Measurements from ENCODE around the gene TFCP2.
"Not testable (repeated sequence)": the region's sequence is repeated elsewhere in the genome, so short reads cannot be mapped to it uniquely, and the experiment has no call there.

TFCP2 gene

GRCh38 chr12:51080136-51080535 lies 92.8 kb downstream of the TFCP2 start:
- no peak for DNase-seq (ENCODE audit: low read depth)

- DNase-seq (ENCODE audit: low read depth): not testable (repeated sequence)
Observed at GRCh38 chr12:51078866-51079265, 94.1 kb downstream of the TFCP2 start.

- DNase-seq (ENCODE audit: low read depth): not testable (repeated sequence)
Observed at GRCh38 chr12:51078346-51078745, 94.6 kb downstream of the TFCP2 start.

- no peak for DNase-seq (ENCODE audit: low read depth)
Observed at GRCh38 chr12:51077930-51078329, 95.0 kb downstream of the TFCP2 start.

- DNase-seq (ENCODE audit: low read depth): no peak
Observed at GRCh38 chr12:51076236-51076930, 96.6 kb downstream of the TFCP2 start.

GRCh38 chr12:51075390-51075789 lies 97.5 kb downstream of the TFCP2 start:
- no peak for DNase-seq (ENCODE audit: low read depth)

- DNase-seq (ENCODE audit: low read depth): no peak
Observed at GRCh38 chr12:51071663-51072062, 101.3 kb downstream of the TFCP2 start.

- no peak for DNase-seq (ENCODE audit: low read depth)
Observed at GRCh38 chr12:51070004-51070403, 102.9 kb downstream of the TFCP2 start.

GRCh38 chr12:51067771-51068170 lies 105.2 kb downstream of the TFCP2 start:
- DNase-seq (ENCODE audit: low read depth): no peak

GRCh38 chr12:51067229-51067628 lies 105.7 kb downstream of the TFCP2 start:
- DNase-seq (ENCODE audit: low read depth): no peak

GRCh38 chr12:51065530-51065929 lies 107.4 kb downstream of the TFCP2 start:
- DNase-seq (ENCODE audit: low read depth): no peak

GRCh38 chr12:51062631-51063397 lies 110.1 kb downstream of the TFCP2 start:
- DNase-seq (ENCODE audit: low read depth): no peak

GRCh38 chr12:51059086-51059485 lies 113.8 kb downstream of the TFCP2 start:
- DNase-seq (ENCODE audit: low read depth): no peak

GRCh38 chr12:51056242-51056641 lies 116.7 kb downstream of the TFCP2 start:
- no peak for DNase-seq (ENCODE audit: low read depth)

- DNase-seq (ENCODE audit: low read depth): no peak
Observed at GRCh38 chr12:51055060-51055459, 117.9 kb downstream of the TFCP2 start.

- DNase-seq (ENCODE audit: low read depth): no peak
Observed at GRCh38 chr12:51051787-51052186, 121.1 kb downstream of the TFCP2 start.

- no peak for DNase-seq (ENCODE audit: low read depth)
Observed at GRCh38 chr12:51049525-51049924, 123.4 kb downstream of the TFCP2 start.

GRCh38 chr12:51048661-51049251 lies 124.2 kb downstream of the TFCP2 start:
- no peak for DNase-seq (ENCODE audit: low read depth)

GRCh38 chr12:51047655-51048540 lies 125.0 kb downstream of the TFCP2 start, which contains the start of gene LETMD1:
Gene LETMD1 (plus strand): TSS chr12:51048327. CDS start chr12:51048357, 30 bp downstream.
- DNase-seq (ENCODE audit: low read depth): peak; percentile 77

Data from stimulated activated CD8-positive, alpha-beta memory T cell treated with anti-CD3 and anti-CD28 coated beads, Interleukin-15, amount 100 ng/mL, for 24 hours (primary cell).